ENCODE measurements around the gene CLMP. TPM values are rescaled to one million over a fixed set of nuclear protein-coding genes. Genes with fewer than 3 reads are reported as not detected.

CLMP gene
- total RNA-seq, 2 experiments from 2014 or later = 0.06 to 0.19 TPM

GRCh38 chr11:123166071-123166559, 28.9 kb downstream of the CLMP start:
- TF ChIP-seq CTCF (IDR thresholded peaks at IDR 0.05) = no peak
- H3K27me3 ChIP-seq (ENCODE audit: control insufficient read depth in 1 of 2, insufficient read depth in 2 of 2, low read length in 2 of 2) = no peaks in the 10 kb centered on the region
- no peaks in the 10 kb centered on the region for H3K9me3 ChIP-seq (ENCODE audit: control insufficient read depth in 1 of 2, insufficient read depth in 1 of 2, low read length in 2 of 2)
- no peak overlapping the region for H3K4me3 Mint-ChIP-seq
- H3K27me3 Mint-ChIP-seq = no peaks in the 10 kb centered on the region
- intact Hi-C loops (cut with DNase I, micrococcal nuclease) = no loop called here
- H3K9me3 Mint-ChIP-seq = no peaks in the 10 kb centered on the region
- POLR2A ChIA-PET = no interaction called here
- no peak for DNase-seq
- CTCF ChIA-PET = no interaction called here
- no peak overlapping the region for H3K27ac Mint-ChIP-seq
- H3K36me3 ChIP-seq (ENCODE audit: insufficient read depth, low read length) = no peaks in the 10 kb centered on the region
- H3K4me3 ChIP-seq (ENCODE audit: low read length) = no peak overlapping the region
- ATAC-seq (ENCODE audit: poor library complexity) = no peak
- no peaks in the 10 kb centered on the region for H3K4me1 Mint-ChIP-seq (ENCODE audit: low read depth)
- no peaks in the 10 kb centered on the region for H3K36me3 Mint-ChIP-seq (ENCODE audit: low read depth)
- H3K27ac ChIP-seq (ENCODE audit: low read depth in 1 of 2, low read length in 2 of 2) = no peak overlapping the region
- H3K4me1 ChIP-seq (ENCODE audit: insufficient read depth, low read length) = no peaks in the 10 kb centered on the region

GRCh38 chr11:123164732-123165450, 30.2 kb downstream of the CLMP start:
- CTCF ChIA-PET = no interaction called here
- Histone ChIP-seq H3K4me3 (ENCODE audit: low read length) (no peak overlapping the region), H3K27me3 (ENCODE audit: control insufficient read depth in 1 of 2, insufficient read depth in 2 of 2, low read length in 2 of 2) (no peaks in the 10 kb centered on the region), H3K4me1 (ENCODE audit: insufficient read depth, low read length) (no peaks in the 10 kb centered on the region), H3K9me3 (ENCODE audit: control insufficient read depth in 1 of 2, insufficient read depth in 1 of 2, low read length in 2 of 2) (no peaks in the 10 kb centered on the region), H3K27ac (ENCODE audit: low read depth in 1 of 2, low read length in 2 of 2) (no peak overlapping the region), H3K36me3 (ENCODE audit: insufficient read depth, low read length) (no peaks in the 10 kb centered on the region)
- no peak for ATAC-seq (ENCODE audit: poor library complexity)
- TF ChIP-seq CTCF (IDR thresholded peaks at IDR 0.05) = no peak
- Mint-ChIP-seq H3K36me3 (ENCODE audit: low read depth) (no peaks in the 10 kb centered on the region), H3K9me3 (no peaks in the 10 kb centered on the region), H3K27me3 (no peaks in the 10 kb centered on the region), H3K4me1 (ENCODE audit: low read depth) (no peaks in the 10 kb centered on the region), H3K4me3 (no peak overlapping the region), H3K27ac (no peak overlapping the region)
- intact Hi-C loops (cut with DNase I, micrococcal nuclease) = no loop called here
- POLR2A ChIA-PET = interaction anchor here (0.8 kb wide), 1 partner anchor 62 kb away, joined by 3 read pairs; no protein-coding TSS in a partner anchor
- no peak for DNase-seq

GRCh38 chr11:123163621-123164020, 31.4 kb downstream of the CLMP start:
- no peak overlapping the region for H3K27ac ChIP-seq (ENCODE audit: low read depth in 1 of 2, low read length in 2 of 2)
- ChIA-PET POLR2A (no interaction called here), CTCF (no interaction called here)
- intact Hi-C loops (cut with DNase I, micrococcal nuclease) = no loop called here
- ATAC-seq (ENCODE audit: poor library complexity) = no peak
- no peak for TF ChIP-seq CTCF (IDR thresholded peaks at IDR 0.05)
- H3K4me1 ChIP-seq (ENCODE audit: insufficient read depth, low read length) = peaks cover 3% of the 10 kb centered on the region
- H3K9me3 ChIP-seq (ENCODE audit: control insufficient read depth in 1 of 2, insufficient read depth in 1 of 2, low read length in 2 of 2) = no peaks in the 10 kb centered on the region
- no peaks in the 10 kb centered on the region for H3K27me3 ChIP-seq (ENCODE audit: control insufficient read depth in 1 of 2, insufficient read depth in 2 of 2, low read length in 2 of 2)
- no peak overlapping the region for H3K4me3 ChIP-seq (ENCODE audit: low read length)
- DNase-seq = no peak
- no peak overlapping the region for H3K27ac Mint-ChIP-seq
- no peak overlapping the region for H3K4me3 Mint-ChIP-seq
- H3K9me3 Mint-ChIP-seq = no peaks in the 10 kb centered on the region
- H3K36me3 Mint-ChIP-seq (ENCODE audit: low read depth) = no peaks in the 10 kb centered on the region
- H3K36me3 ChIP-seq (ENCODE audit: insufficient read depth, low read length) = no peaks in the 10 kb centered on the region
- peaks cover 12% of the 10 kb centered on the region for H3K4me1 Mint-ChIP-seq (ENCODE audit: low read depth)
- H3K27me3 Mint-ChIP-seq = no peaks in the 10 kb centered on the region
